Endothelial cell of umbilical vein (primary cell): ENCODE results near the gene PHOSPHO1. TPM values are rescaled to one million over a fixed set of nuclear protein-coding genes. Genes with fewer than 3 reads are reported as not detected.

Experiments
- BruUV-seq: library from RNA; stranded (reverse); fragments of 400-500 nt; replicated peaks from 2 replicates; lab custom pipeline; 2021; lab: Mats Ljungman, UMichigan
- CTCF ChIA-PET: fragments of 300-600, 350-600 bp; sonication (Branson Sonifier 250); formaldehyde crosslinking; loops from one replicate; lab custom pipeline; 2021; ENCODE audit warnings: antibody characterized with exemption, inconsistent platforms; lab: Charles Lee
- POLR2A ChIA-PET: fragments of 300-600, 350-600 bp; sonication (Branson Sonifier 250); formaldehyde crosslinking; loops from one replicate; lab custom pipeline; 2021; ENCODE audit warnings: antibody characterized with exemption, inconsistent platforms; lab: Charles Lee
- DNase-seq: peaks from one replicate; pipeline ENCODE4 v3.0.0-alpha.2; 2011; ENCODE audit warnings: low read depth, low spot score
- FAIRE-seq: peaks from 2 replicates; lab custom pipeline; 2011; peaks lifted over from hg19 to GRCh38; lab: Jason Lieb, UNC
- H2AFZ ChIP-seq: 2 replicates; pipeline ENCODE4 v1.6.0; 2012; ENCODE audit warnings: low read depth, low read length, control low read depth, inconsistent platforms
- H3K27ac ChIP-seq: 2 replicates; pipeline ENCODE4 v1.5.1; 2011; ENCODE audit warnings: low read depth, mild to moderate bottlenecking, control low read depth, low read length, moderate library complexity; ENCODE audit not compliant: insufficient read depth
- H3K27me3 ChIP-seq, 2 experiments: 2 replicates each; pipeline versions ENCODE4 v1.6.0 to v1.6.1; 2011; ENCODE audit warnings: low read length in 2 of 2, mixed read lengths in 1 of 2; ENCODE audit not compliant: control insufficient read depth in 2 of 2, insufficient read depth in 2 of 2
- H3K36me3 ChIP-seq, 2 experiments: 2 replicates in 1 of 2; 3 replicates in 1 of 2; pipeline ENCODE4 v1.5.1; 2011; ENCODE audit warnings: low read length in 2 of 2, mild to moderate bottlenecking in 1 of 2, moderate library complexity in 1 of 2; ENCODE audit not compliant: control insufficient read depth in 2 of 2, insufficient read depth in 2 of 2; ENCODE audit errors: extremely low read depth in 1 of 2
- H3K4me1 ChIP-seq: 3 replicates; pipeline ENCODE4 v1.5.1; 2011; ENCODE audit warnings: mild to moderate bottlenecking, low read length; ENCODE audit not compliant: control insufficient read depth, insufficient read depth; ENCODE audit errors: extremely low read depth
- H3K4me2 ChIP-seq: 2 replicates; pipeline ENCODE4 v1.6.1; 2011; ENCODE audit warnings: low read length, control low read depth, mixed read lengths; ENCODE audit not compliant: insufficient read depth
- H3K4me3 ChIP-seq, 3 experiments: fragments of 200-600 bp in 1 of 3; sonication (generic), shearing (Covaris generic) in 1 of 3; replicated peaks in 1 of 3; 2 replicates each; pipeline ENCODE4 v1.5.1; 2011 to 2016; ENCODE audit warnings: control low read depth in 3 of 3, low read length in 3 of 3, mild to moderate bottlenecking in 2 of 3, inconsistent platforms in 1 of 3, low read depth in 1 of 3, moderate library complexity in 1 of 3; ENCODE audit not compliant: insufficient read depth in 1 of 3
- H3K79me2 ChIP-seq: 2 replicates; pipeline ENCODE4 v1.6.0; 2012; ENCODE audit warnings: low read length, inconsistent platforms; ENCODE audit not compliant: control insufficient read depth, insufficient read depth
- H3K9ac ChIP-seq: replicated peaks from 2 replicates; pipeline ENCODE3; 2011; ENCODE audit warnings: low read length, control low read depth; ENCODE audit not compliant: insufficient read depth; ENCODE audit errors: extremely low read depth
- H3K9me1 ChIP-seq: replicated peaks from 3 replicates; pipeline ENCODE4 v1.6.0; 2011; ENCODE audit warnings: mild to moderate bottlenecking, low read length; ENCODE audit not compliant: control insufficient read depth, insufficient read depth; ENCODE audit errors: extremely low read depth
- H3K9me3 ChIP-seq: replicated peaks from 2 replicates; pipeline ENCODE4 v1.5.1; 2012; ENCODE audit warnings: low read length, inconsistent platforms; ENCODE audit not compliant: control insufficient read depth, insufficient read depth
- H4K20me1 ChIP-seq: replicated peaks from 2 replicates; pipeline ENCODE3; 2011; ENCODE audit warnings: mild to moderate bottlenecking, low read length; ENCODE audit not compliant: control insufficient read depth, insufficient read depth; ENCODE audit errors: extremely low read depth
- EZH2 ChIP-seq: IDR thresholded peaks from 2 replicates; pipeline ENCODE4 v1.6.1; 2012; ENCODE audit warnings: borderline replicate concordance, low read depth, mild to moderate bottlenecking, moderate library complexity, low read length, inconsistent platforms; ENCODE audit not compliant: severe bottlenecking
- FOS ChIP-seq: IDR thresholded peaks from 2 replicates; pipeline ENCODE4 v1.6.1; 2011; ENCODE audit warnings: mild to moderate bottlenecking, low read length, moderate library complexity, borderline replicate concordance; ENCODE audit not compliant: insufficient read depth
- GATA2 ChIP-seq: IDR thresholded peaks from 2 replicates; pipeline ENCODE4 v1.7.0; 2011; ENCODE audit warnings: low read depth, mild to moderate bottlenecking, moderate library complexity, mixed read lengths, low read length; ENCODE audit not compliant: insufficient read length, insufficient read depth
- JUN ChIP-seq: IDR thresholded peaks from 2 replicates; pipeline ENCODE4 v1.6.1; 2011; ENCODE audit warnings: borderline replicate concordance, low read depth; ENCODE audit not compliant: insufficient read length, insufficient read depth
- MYC ChIP-seq: IDR thresholded peaks from one replicate; pipeline ENCODE4 v1.6.1; 2011; ENCODE audit warnings: mild to moderate bottlenecking, low read depth, low read length
- POLR2A ChIP-seq: IDR thresholded peaks from 2 replicates; pipeline ENCODE4 v1.6.1; 2012; ENCODE audit warnings: low read depth, mild to moderate bottlenecking, control low read depth, low read length
- POLR2AphosphoS5 ChIP-seq: IDR thresholded peaks from 2 replicates; pipeline ENCODE4 v1.6.1; 2012; ENCODE audit warnings: low read depth, mild to moderate bottlenecking, control low read depth, low read length, moderate library complexity; ENCODE audit not compliant: insufficient read depth
- dilution Hi-C: fragments of 300-500 bp; cut with MboI; formaldehyde crosslinking; loops from one replicate; pipeline ENCODE4 v1.15.0; 2019; ENCODE audit warnings: low sequenced_read_pairs; ENCODE audit not compliant: extremely low pct_ligation_motif_present
- intact Hi-C: fragments of 100-400 bp; cut with micrococcal nuclease; formaldehyde crosslinking; loops from one replicate; pipeline ENCODE4 v1.10.0; 2022
- polyA plus RNA-seq, 4 experiments: library from polyadenylated mRNA; depleted of rRNA in 3 of 4; stranded (reverse) in 3 of 4; unstranded in 1 of 4; fragments of >200 nt; gene quantifications; 2 replicates each; pipeline versions ENCODE4 v1.2.1 to v1.2.3, GENCODE V29; 2011 to 2012; ENCODE audit warnings: missing spikeins in 1 of 4
- total RNA-seq: library from RNA; stranded (reverse); gene quantifications from 2 replicates; pipeline ENCODE4 v1.2.3, GENCODE V29; 2021
- TF ChIP-seq, protein P1 (sequence below), 2 donors: IDR thresholded peaks; 1 replicate in 1 of 2; 2 replicates in 1 of 2; pipeline ENCODE4 v1.5.1; 2011; ENCODE audit warnings: low read length in 2 of 2, mild to moderate bottlenecking in 2 of 2, moderate library complexity in 2 of 2, control low read depth in 1 of 2, inconsistent platforms in 1 of 2, low read depth in 1 of 2; ENCODE audit not compliant: insufficient read depth in 1 of 2; ENCODE audit errors: extremely low read depth in 1 of 2
- TF ChIP-seq, protein P2 (sequence below): IDR thresholded peaks from 2 replicates; pipeline ENCODE4 v1.6.1; 2011; ENCODE audit not compliant: insufficient read depth, insufficient read length

Gene PHOSPHO1
- total and polyA plus RNA-seq, 2 donors (not counting 3 experiments of a cell fraction or from before 2014, with no cell fraction given): 0.23 TPM; not detected in 1

GRCh38 chr17:49196520-49196919, 34.1 kb downstream of the PHOSPHO1 start:
- intact Hi-C loops: no loop called here
- ChIA-PET CTCF (interaction anchor here (2.2 to 15.9 kb wide), 2 partner anchors 13 to 31 kb away, joined by 8 to 212 read pairs; partner anchors contain the start of genes ABI3, GNGT2 and PHOSPHO1), POLR2A (no interaction called here)
- Histone ChIP-seq H3K4me1 (peaks cover 9% of the 10 kb centered on the region), H3K36me3 (no peaks in the 10 kb centered on the region), H3K9me3 (no peaks in the 10 kb centered on the region), H3K27me3 (no peaks in the 10 kb centered on the region), H2AFZ (no peak overlapping the region), H3K9me1 (no peaks in the 10 kb centered on the region), H3K27ac (no peak overlapping the region), H3K4me3 (no peak overlapping the region), H3K79me2 (no peaks in the 10 kb centered on the region), H3K9ac (no peak overlapping the region), H3K4me2 (no peak overlapping the region), H4K20me1 (no peaks in the 10 kb centered on the region)
- DNase-seq: no peak
- dilution Hi-C loops: no loop called here
- TF ChIP-seq POLR2A: no peak
- TF ChIP-seq EZH2: no peak
- TF ChIP-seq, protein P1, sequence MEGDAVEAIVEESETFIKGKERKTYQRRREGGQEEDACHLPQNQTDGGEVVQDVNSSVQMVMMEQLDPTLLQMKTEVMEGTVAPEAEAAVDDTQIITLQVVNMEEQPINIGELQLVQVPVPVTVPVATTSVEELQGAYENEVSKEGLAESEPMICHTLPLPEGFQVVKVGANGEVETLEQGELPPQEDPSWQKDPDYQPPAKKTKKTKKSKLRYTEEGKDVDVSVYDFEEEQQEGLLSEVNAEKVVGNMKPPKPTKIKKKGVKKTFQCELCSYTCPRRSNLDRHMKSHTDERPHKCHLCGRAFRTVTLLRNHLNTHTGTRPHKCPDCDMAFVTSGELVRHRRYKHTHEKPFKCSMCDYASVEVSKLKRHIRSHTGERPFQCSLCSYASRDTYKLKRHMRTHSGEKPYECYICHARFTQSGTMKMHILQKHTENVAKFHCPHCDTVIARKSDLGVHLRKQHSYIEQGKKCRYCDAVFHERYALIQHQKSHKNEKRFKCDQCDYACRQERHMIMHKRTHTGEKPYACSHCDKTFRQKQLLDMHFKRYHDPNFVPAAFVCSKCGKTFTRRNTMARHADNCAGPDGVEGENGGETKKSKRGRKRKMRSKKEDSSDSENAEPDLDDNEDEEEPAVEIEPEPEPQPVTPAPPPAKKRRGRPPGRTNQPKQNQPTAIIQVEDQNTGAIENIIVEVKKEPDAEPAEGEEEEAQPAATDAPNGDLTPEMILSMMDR (IDR thresholded peaks at IDR 0.05; ENCODE audit: extremely low read depth in 1 of 2, insufficient read depth in 1 of 2, low read depth in 1 of 2, low read length in 2 of 2): no peak
- TF ChIP-seq POLR2AphosphoS5: no peak
- TF ChIP-seq FOS: no peak
- TF ChIP-seq MYC: no peak
- TF ChIP-seq, protein P2, sequence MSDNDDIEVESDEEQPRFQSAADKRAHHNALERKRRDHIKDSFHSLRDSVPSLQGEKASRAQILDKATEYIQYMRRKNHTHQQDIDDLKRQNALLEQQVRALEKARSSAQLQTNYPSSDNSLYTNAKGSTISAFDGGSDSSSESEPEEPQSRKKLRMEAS: no peak
- TF ChIP-seq GATA2: no peak
- TF ChIP-seq JUN: no peak
- no peak for FAIRE-seq
- no TSS peak for BruUV-seq
